ENCODE results near the gene TBC1D22B. TPM values are rescaled to one million over a fixed set of nuclear protein-coding genes. Genes with fewer than 3 reads are reported as not detected.

The TBC1D22B gene
- total and polyA plus RNA-seq, 2 of the 13 experiments (the other 11 are each of a cell fraction or from before 2014, with no cell fraction given), result 9.7 to 12.9 TPM

DNA sequence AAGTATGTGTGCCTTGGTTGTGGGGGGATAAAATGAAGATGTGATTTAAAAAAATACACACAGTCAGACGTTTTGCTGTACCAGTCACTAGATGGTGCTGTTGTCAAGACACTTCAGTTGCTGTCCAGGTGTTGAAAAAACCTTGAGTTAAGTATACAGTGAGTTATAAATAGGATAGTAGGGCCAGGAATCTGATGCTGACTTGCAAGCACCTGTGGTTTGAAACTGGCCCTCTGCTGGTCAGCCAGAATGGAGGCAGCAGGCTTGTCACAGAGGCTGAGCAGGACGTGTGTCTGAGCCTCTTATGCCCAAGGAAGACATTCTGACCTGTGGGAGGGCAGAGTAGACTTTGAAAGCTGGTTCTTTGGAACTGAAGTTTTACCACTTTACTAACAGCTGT, 124.0 kb downstream of the TBC1D22B start (continued):
- no peak for TF ChIP-seq DNMT1 (CRISPR knock-in tag; IDR thresholded peaks at IDR 0.05)
- TF ChIP-seq, protein P1, sequence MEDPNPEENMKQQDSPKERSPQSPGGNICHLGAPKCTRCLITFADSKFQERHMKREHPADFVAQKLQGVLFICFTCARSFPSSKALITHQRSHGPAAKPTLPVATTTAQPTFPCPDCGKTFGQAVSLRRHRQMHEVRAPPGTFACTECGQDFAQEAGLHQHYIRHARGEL (CRISPR knock-in tag; IDR thresholded peaks at IDR 0.05), result no peak
- 0 out of 2 replicates have a peak, but pooled peaks have one; percentile 22 for TF ChIP-seq RXRB (CRISPR knock-in tag; IDR thresholded peaks at IDR 0.05; ENCODE audit: borderline replicate concordance)
- TF ChIP-seq REL (CRISPR knock-in tag; conservative IDR thresholded peaks at IDR 0.05), result no peak
- TF ChIP-seq EZH2 (conservative IDR thresholded peaks at IDR 0.05; ENCODE audit: low read depth, low read length), result no peak
- TF ChIP-seq ZNF350 (CRISPR knock-in tag; IDR thresholded peaks at IDR 0.05; ENCODE audit: borderline replicate concordance, low read depth), result no peak
- TF ChIP-seq NFIC (IDR thresholded peaks at IDR 0.05; ENCODE audit: low read length), result no peak
- TF ChIP-seq ZNF790 (CRISPR knock-in tag; IDR thresholded peaks at IDR 0.05; ENCODE audit: borderline replicate concordance), result no peak
- 0 out of 2 replicates have a peak, but pooled peaks have one; percentile 22 for TF ChIP-seq BRCA1 (CRISPR knock-in tag; IDR thresholded peaks at IDR 0.05)
- TF ChIP-seq, protein P2, sequence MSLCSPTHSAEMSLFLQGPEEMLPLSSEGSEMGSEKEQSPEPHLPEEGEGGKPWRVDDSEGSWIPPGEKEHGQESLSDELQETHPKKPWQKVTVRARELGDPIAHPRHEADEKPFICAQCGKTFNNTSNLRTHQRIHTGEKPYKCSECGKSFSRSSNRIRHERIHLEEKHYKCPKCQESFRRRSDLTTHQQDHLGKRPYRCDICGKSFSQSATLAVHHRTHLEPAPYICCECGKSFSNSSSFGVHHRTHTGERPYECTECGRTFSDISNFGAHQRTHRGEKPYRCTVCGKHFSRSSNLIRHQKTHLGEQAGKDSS (CRISPR knock-in tag; IDR thresholded peaks at IDR 0.05; ENCODE audit: borderline replicate concordance, low read depth), result no peak
- TF ChIP-seq ZNF703 (CRISPR knock-in tag; IDR thresholded peaks at IDR 0.05; ENCODE audit: borderline replicate concordance), result no peak
- TF ChIP-seq, protein P3, sequence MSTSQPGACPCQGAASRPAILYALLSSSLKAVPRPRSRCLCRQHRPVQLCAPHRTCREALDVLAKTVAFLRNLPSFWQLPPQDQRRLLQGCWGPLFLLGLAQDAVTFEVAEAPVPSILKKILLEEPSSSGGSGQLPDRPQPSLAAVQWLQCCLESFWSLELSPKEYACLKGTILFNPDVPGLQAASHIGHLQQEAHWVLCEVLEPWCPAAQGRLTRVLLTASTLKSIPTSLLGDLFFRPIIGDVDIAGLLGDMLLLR (CRISPR knock-in tag; IDR thresholded peaks at IDR 0.05), result no peak
- no peak for TF ChIP-seq PCBP2 (optimal IDR thresholded peaks at IDR 0.05; ENCODE audit: low read depth, low read length, poor library complexity, severe bottlenecking)
- no peak for TF ChIP-seq YEATS4 (CRISPR knock-in tag; IDR thresholded peaks at IDR 0.05; ENCODE audit: borderline replicate concordance)
- TF ChIP-seq ZNF235 (CRISPR knock-in tag; IDR thresholded peaks at IDR 0.05; ENCODE audit: borderline replicate concordance), result no peak
- no peak for TF ChIP-seq BATF2 (CRISPR knock-in tag; IDR thresholded peaks at IDR 0.05)
- TF ChIP-seq ARNT (IDR thresholded peaks at IDR 0.05), result no peak
- TF ChIP-seq RAD51 (IDR thresholded peaks at IDR 0.05; ENCODE audit: borderline replicate concordance), result no peak
- no peak for TF ChIP-seq MLLT10 (CRISPR knock-in tag; IDR thresholded peaks at IDR 0.05)
- TF ChIP-seq GFI1 (CRISPR knock-in tag; IDR thresholded peaks at IDR 0.05; ENCODE audit: borderline replicate concordance), result no peak
- TF ChIP-seq BHLHE40 (IDR thresholded peaks at IDR 0.05; ENCODE audit: low read length), result no peak
- TF ChIP-seq ERF (CRISPR knock-in tag; IDR thresholded peaks at IDR 0.05), result peak; percentile 56; the same call in 1 of the 2 replicates
- TF ChIP-seq TCF12 (IDR thresholded peaks at IDR 0.05), result no peak
- no peak for TF ChIP-seq TCF12 (CRISPR knock-in tag; IDR thresholded peaks at IDR 0.05)
- no peak for TF ChIP-seq ZNF780A (CRISPR knock-in tag; IDR thresholded peaks at IDR 0.05)
- TF ChIP-seq SAP130 (CRISPR knock-in tag; IDR thresholded peaks at IDR 0.05; ENCODE audit: low read depth), result 0 out of 2 replicates have a peak, but pooled peaks have one; percentile 42
- no peak for TF ChIP-seq ZNF720 (CRISPR knock-in tag; IDR thresholded peaks at IDR 0.05)
- no peak for TF ChIP-seq SIN3A (IDR thresholded peaks at IDR 0.05; ENCODE audit: borderline replicate concordance, low read depth, low read length)
- TF ChIP-seq NAIF1 (CRISPR knock-in tag; IDR thresholded peaks at IDR 0.05; ENCODE audit: borderline replicate concordance), result no peak
- TF ChIP-seq, protein P4, sequence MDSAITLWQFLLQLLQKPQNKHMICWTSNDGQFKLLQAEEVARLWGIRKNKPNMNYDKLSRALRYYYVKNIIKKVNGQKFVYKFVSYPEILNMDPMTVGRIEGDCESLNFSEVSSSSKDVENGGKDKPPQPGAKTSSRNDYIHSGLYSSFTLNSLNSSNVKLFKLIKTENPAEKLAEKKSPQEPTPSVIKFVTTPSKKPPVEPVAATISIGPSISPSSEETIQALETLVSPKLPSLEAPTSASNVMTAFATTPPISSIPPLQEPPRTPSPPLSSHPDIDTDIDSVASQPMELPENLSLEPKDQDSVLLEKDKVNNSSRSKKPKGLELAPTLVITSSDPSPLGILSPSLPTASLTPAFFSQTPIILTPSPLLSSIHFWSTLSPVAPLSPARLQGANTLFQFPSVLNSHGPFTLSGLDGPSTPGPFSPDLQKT (CRISPR knock-in tag; IDR thresholded peaks at IDR 0.05; ENCODE audit: borderline replicate concordance), result no peak
- no peak for TF ChIP-seq ZBTB8A (CRISPR knock-in tag; IDR thresholded peaks at IDR 0.05; ENCODE audit: borderline replicate concordance, low read depth)

Data from HepG2 (cell line).